H1 (cell line): Measurements from ENCODE around the gene EXOC2. TPM values are rescaled to one million over a fixed set of nuclear protein-coding genes. Genes with fewer than 3 reads are reported as not detected.

Experiments
- CTCF ChIA-PET: fragments of 300-600 bp; sonication (Branson Sonifier 250); formaldehyde crosslinking; loops from one replicate; lab custom pipeline; 2021; ENCODE audit not compliant: partially characterized antibody; lab: Charles Lee
- POLR2A ChIA-PET: fragments of 300-600 bp; sonication (Branson Sonifier 250); formaldehyde crosslinking; loops from one replicate; lab custom pipeline; 2021; ENCODE audit warnings: inconsistent platforms; ENCODE audit not compliant: partially characterized antibody; lab: Charles Lee
- DNase-seq, 2 experiments: peaks; one replicate each; pipeline versions ENCODE4 v3.0.0 to v3.0.0-alpha.2; 2010 to 2022; ENCODE audit warnings: low spot score in 2 of 2, low read depth in 1 of 2, mixed read lengths in 1 of 2
- FAIRE-seq: peaks from 2 replicates; lab custom pipeline; 2011; peaks lifted over from hg19 to GRCh38; lab: Jason Lieb, UNC
- H2AFZ ChIP-seq: 2 replicates; pipeline ENCODE4 v1.8.1; 2012; ENCODE audit warnings: low read length, inconsistent platforms
- H2AK5ac ChIP-seq: 2 replicates; pipeline ENCODE4 v1.6.1; 2013; ENCODE audit warnings: low read depth, low read length
- H2BK120ac ChIP-seq: replicated peaks from 2 replicates; pipeline ENCODE3; 2013; ENCODE audit warnings: low read depth, low read length, inconsistent platforms
- H2BK12ac ChIP-seq: 2 replicates; pipeline ENCODE4 v1.6.1; 2013; ENCODE audit warnings: low read depth, low read length
- H2BK15ac ChIP-seq: 2 replicates; pipeline ENCODE4 v1.6.1; 2013; ENCODE audit warnings: low read length
- H2BK20ac ChIP-seq: 2 replicates; pipeline ENCODE4 v1.6.1; 2013; ENCODE audit warnings: low read length
- H2BK5ac ChIP-seq: 2 replicates; pipeline ENCODE4 v1.6.1; 2013; ENCODE audit warnings: low read depth, low read length
- H3K14ac ChIP-seq: 2 replicates; pipeline ENCODE4 v1.6.1; 2013; ENCODE audit warnings: inconsistent platforms; ENCODE audit not compliant: insufficient read length
- H3K18ac ChIP-seq: 2 replicates; pipeline ENCODE4 v1.6.1; 2013; ENCODE audit warnings: low read length; ENCODE audit errors: extremely low read depth
- H3K23ac ChIP-seq: 2 replicates; pipeline ENCODE4 v1.6.1; 2013; ENCODE audit warnings: inconsistent platforms; ENCODE audit not compliant: insufficient read length
- H3K23me2 ChIP-seq: 2 replicates; pipeline ENCODE4 v1.6.1; 2013; ENCODE audit warnings: low read depth, low read length
- H3K27ac ChIP-seq: 2 replicates; pipeline ENCODE4 v1.6.1; 2011; ENCODE audit warnings: low read depth, low read length, inconsistent platforms
- H3K27me3 ChIP-seq, 4 experiments: replicated peaks in 1 of 4; 1 replicate in 1 of 4; 2 replicates in 3 of 4; pipeline versions ENCODE4 v1.6.1 to v1.8.1; 2011 to 2013; ENCODE audit warnings: low read length in 3 of 4, mild to moderate bottlenecking in 3 of 4, inconsistent platforms in 2 of 4, mixed read lengths in 2 of 4, moderate library complexity in 1 of 4; ENCODE audit not compliant: control insufficient read depth in 3 of 4, insufficient read depth in 3 of 4; ENCODE audit errors: extremely low read depth in 1 of 4
- H3K36me3 ChIP-seq, 4 experiments: 2 replicates each; pipeline versions ENCODE4 v1.6.1 to v1.8.1; 2011 to 2013; ENCODE audit warnings: mild to moderate bottlenecking in 4 of 4, low read length in 3 of 4, moderate library complexity in 2 of 4, control low read depth in 1 of 4, inconsistent platforms in 1 of 4; ENCODE audit not compliant: insufficient read depth in 4 of 4, control insufficient read depth in 2 of 4
- H3K4ac ChIP-seq: replicated peaks from 2 replicates; pipeline ENCODE3; 2013; ENCODE audit warnings: low read length, low read depth, mixed read lengths, inconsistent platforms; ENCODE audit not compliant: insufficient read length
- H3K4me1 ChIP-seq, 4 experiments: replicated peaks in 1 of 4; 1 replicate in 1 of 4; 2 replicates in 3 of 4; pipeline versions ENCODE4 v1.6.1 to v1.8.1; 2011 to 2013; ENCODE audit warnings: low read length in 3 of 4, inconsistent platforms in 2 of 4, mixed read lengths in 1 of 4; ENCODE audit not compliant: insufficient read depth in 4 of 4, control insufficient read depth in 3 of 4
- H3K4me2 ChIP-seq, 2 experiments: 2 replicates each; pipeline versions ENCODE4 v1.6.1 to v1.8.1; 2011 to 2013; ENCODE audit warnings: low read depth in 2 of 2, low read length in 2 of 2, control low read depth in 1 of 2, inconsistent platforms in 1 of 2, mild to moderate bottlenecking in 1 of 2; ENCODE audit not compliant: insufficient read depth in 1 of 2
- H3K4me3 ChIP-seq, 4 experiments: fragments of 200-600, 300-600 bp in 1 of 4; sonication (generic), shearing (Covaris generic), sonication (Bioruptor Twin) in 1 of 4; 2 replicates each; pipeline versions ENCODE4 v1.5.1 to v1.8.1; 2011 to 2016; ENCODE audit warnings: low read length in 4 of 4, low read depth in 3 of 4, control low read depth in 2 of 4, inconsistent platforms in 2 of 4, mild to moderate bottlenecking in 2 of 4, mixed read lengths in 1 of 4, moderate library complexity in 1 of 4; ENCODE audit not compliant: insufficient read depth in 2 of 4; ENCODE audit errors: extremely low read depth in 1 of 4
- H3K56ac ChIP-seq: replicated peaks from 2 replicates; pipeline ENCODE3; 2013; ENCODE audit warnings: low read depth, mild to moderate bottlenecking, mixed read lengths, low read length, inconsistent platforms; ENCODE audit not compliant: insufficient read length
- H3K79me1 ChIP-seq: 2 replicates; pipeline ENCODE4 v1.6.1; 2013; ENCODE audit warnings: low read depth, low read length, control low read depth
- H3K79me2 ChIP-seq, 2 experiments: 2 replicates each; pipeline versions ENCODE4 v1.6.1 to v1.8.1; 2012 to 2013; ENCODE audit warnings: low read length in 2 of 2, mild to moderate bottlenecking in 2 of 2, inconsistent platforms in 1 of 2; ENCODE audit not compliant: insufficient read depth in 2 of 2, control insufficient read depth in 1 of 2
- H3K9ac ChIP-seq, 4 experiments: replicated peaks in 1 of 4; 1 replicate in 1 of 4; 2 replicates in 3 of 4; pipeline versions ENCODE4 v1.6.1 to v1.8.1; 2011 to 2013; ENCODE audit warnings: low read depth in 3 of 4, low read length in 3 of 4, control low read depth in 2 of 4, mild to moderate bottlenecking in 2 of 4, moderate library complexity in 2 of 4, inconsistent platforms in 1 of 4; ENCODE audit errors: extremely low read depth in 1 of 4
- H3K9me3 ChIP-seq, 2 experiments: 2 replicates each; pipeline versions ENCODE4 v1.6.1 to v1.8.1; 2012 to 2013; ENCODE audit warnings: mild to moderate bottlenecking in 2 of 2, moderate library complexity in 2 of 2, control low read depth in 1 of 2, inconsistent platforms in 1 of 2, low read depth in 1 of 2, low read length in 1 of 2, mixed read lengths in 1 of 2; ENCODE audit not compliant: insufficient read depth in 2 of 2
- H4K20me1 ChIP-seq, 2 experiments: replicated peaks in 1 of 2; 2 replicates each; pipeline versions ENCODE3 to v1.8.1; 2011 to 2013; ENCODE audit warnings: inconsistent platforms in 2 of 2, low read length in 2 of 2, mild to moderate bottlenecking in 1 of 2; ENCODE audit not compliant: insufficient read depth in 2 of 2, control insufficient read depth in 1 of 2
- H4K5ac ChIP-seq: 2 replicates; pipeline ENCODE4 v1.6.1; 2013; ENCODE audit warnings: low read length, low read depth, mixed read lengths, inconsistent platforms; ENCODE audit not compliant: insufficient read length
- H4K8ac ChIP-seq: 2 replicates; pipeline ENCODE4 v1.8.0; 2013; ENCODE audit warnings: mild to moderate bottlenecking, moderate library complexity, low read length, inconsistent platforms; ENCODE audit not compliant: insufficient read depth; ENCODE audit errors: extremely low read depth
- H4K91ac ChIP-seq: replicated peaks from 2 replicates; pipeline ENCODE3; 2013; ENCODE audit warnings: low read length, mixed read lengths, inconsistent platforms; ENCODE audit not compliant: insufficient read length
- ATF2 ChIP-seq: IDR thresholded peaks from 2 replicates; pipeline ENCODE4 v1.6.1; 2012; ENCODE audit warnings: low read length, inconsistent platforms
- CHD1 ChIP-seq: IDR thresholded peaks from 2 replicates; pipeline ENCODE4 v1.6.1; 2012; ENCODE audit warnings: low read depth, low read length, improper control_type of control experiment
- EGR1 ChIP-seq: IDR thresholded peaks from 2 replicates; pipeline ENCODE4 v1.6.1; 2011; ENCODE audit warnings: low read depth, low read length, borderline replicate concordance
- FOSL1 ChIP-seq: IDR thresholded peaks from 2 replicates; pipeline ENCODE4 v1.6.1; 2011; ENCODE audit warnings: mild to moderate bottlenecking, low read depth, low read length, moderate library complexity; ENCODE audit not compliant: insufficient read depth
- JUN ChIP-seq: IDR thresholded peaks from 2 replicates; pipeline ENCODE4 v1.6.1; 2011; ENCODE audit warnings: low read depth, mild to moderate bottlenecking, improper control_type of control experiment, low read length
- MAX ChIP-seq: IDR thresholded peaks from 2 replicates; pipeline ENCODE4 v1.6.1; 2012; ENCODE audit warnings: inconsistent platforms
- RFX5 ChIP-seq: IDR thresholded peaks from 2 replicates; pipeline ENCODE4 v1.6.1; 2011; ENCODE audit warnings: low read depth, low read length, improper control_type of control experiment, borderline replicate concordance
- SIRT6 ChIP-seq: IDR thresholded peaks from one replicate; pipeline ENCODE4 v1.7.1; 2012; ENCODE audit warnings: low read length, inconsistent platforms
- SIX5 ChIP-seq: IDR thresholded peaks from 2 replicates; pipeline ENCODE4 v1.6.1; 2011; ENCODE audit warnings: mild to moderate bottlenecking, low read depth, low read length
- TAF1 ChIP-seq: IDR thresholded peaks from 2 replicates; pipeline ENCODE4 v1.6.1; 2011; ENCODE audit warnings: mild to moderate bottlenecking, low read depth, low read length
- WGBS, 2 experiments: shearing (Covaris generic) in 1 of 2; methylation state at CpG; one replicate each; pipeline versions ENCODE4 v1.1.6 to v1.1.7; 2013 to 2015; ENCODE audit warnings: low lambda C conversion rate in 2 of 2, mixed read lengths in 2 of 2, inconsistent platforms in 1 of 2, low coverage in 1 of 2, missing lambda C conversion rate in 1 of 2; ENCODE audit not compliant: insufficient replicate concordance in 2 of 2, insufficient coverage in 1 of 2, insufficient read length in 1 of 2; ENCODE audit errors: extremely low coverage in 1 of 2, missing lambda C conversion rate in 1 of 2; 5-methylcytosine and 5-hydroxymethylcytosine counted together
- polyA plus RNA-seq, 7 experiments: library from polyadenylated mRNA; depleted of rRNA in 3 of 7; stranded (reverse) in 5 of 7; unstranded in 2 of 7; fragments of >200 nt in 5 of 7; fragments of 200-250 nt in 2 of 7; gene quantifications; 1 replicate in 5 of 7; 2 replicates in 1 of 7; 4 replicates in 1 of 7; pipeline versions ENCODE4 v1.2.1 to v1.2.3, GENCODE V29; 2011 to 2013; ENCODE audit warnings: missing spikeins in 2 of 7, mixed read lengths in 2 of 7
- total RNA-seq: library from RNA; stranded (reverse); fragmentation: NEBNext Ultra II Directional; extraction: Animal tissue kit (Norgen Biotek cat#: 25700); gene quantifications from 2 replicates; pipeline ENCODE4 v1.2.1, GENCODE V29; 2021

Gene EXOC2
- total and polyA plus RNA-seq, 2 of the 8 experiments (the other 6 are each of a cell fraction or from before 2014, with no cell fraction given): 25.5 to 44.4 TPM

- Histone ChIP-seq H3K4ac (no peak overlapping the region), H3K56ac (peak overlapping the region; percentile 48), H2BK12ac (peak overlapping the region; percentile 77), H2BK15ac (no peak overlapping the region), H3K9me3 (no peaks in the 10 kb centered on the region), H4K91ac (peak overlapping the region; percentile 82), H3K4me2 (peak overlapping the region in 1 of 2 experiments; percentile 44; a peak in 1 of 4 replicates), H3K4me1 (peaks cover 7 to 38% (median 23%) of the 10 kb centered on the region in 4 experiments), H3K9ac (no peak overlapping the region), H3K79me2 (peaks cover 11 to 95% of the 10 kb centered on the region in 2 experiments), H4K8ac (no peak overlapping the region), H2BK5ac (peak overlapping the region; percentile 91; the same call in 1 of the 2 replicates), H2BK20ac (no peak overlapping the region), H3K27ac (peak overlapping the region; percentile 11; the same call in 1 of the 2 replicates), H2BK120ac (peak overlapping the region; percentile 31), H4K5ac (no peak overlapping the region), H3K14ac (no peak overlapping the region), H3K23me2 (no peaks in the 10 kb centered on the region; the same call in 1 of the 2 replicates), H3K23ac (no peak overlapping the region), H3K27me3 (no peaks in the 10 kb centered on the region), H3K18ac (no peak overlapping the region), H3K79me1 (peaks cover 14% of the 10 kb centered on the region; the same call in 1 of the 2 replicates), H3K4me3 (no peak overlapping the region), H2AFZ (no peak overlapping the region), H4K20me1 (peaks cover 0 to 3% of the 10 kb centered on the region in 2 experiments), H2AK5ac (peak overlapping the region; percentile 45; the same call in 1 of the 2 replicates), H3K36me3 (peaks cover 0 to 6% (median 0%) of the 10 kb centered on the region in 4 experiments; a peak in 1 of 8 replicates)
- 79% methylated on average over 6 of the region's 6 CpGs; no CpG with 5 or more reads in 1 of the 2 experiments for WGBS, 2 experiments
- DNase-seq (peak in 1 of 2 experiments; percentile 40), FAIRE-seq (no peak)
- CTCF ChIA-PET: interaction anchor here (0.6 to 2.6 kb wide), 8 partner anchors 12 to 130 kb away, joined by 3 to 10 read pairs (median 4); no protein-coding TSS in a partner anchor
- POLR2A ChIA-PET: interaction anchor here (1.2 to 1.3 kb wide), 3 partner anchors 8 to 24 kb away, joined by 3 to 8 read pairs (median 6); partner anchors contain the start of gene EXOC2
- no peak for TF ChIP-seq ATF2
- TF ChIP-seq SIX5: no peak
- no peak for TF ChIP-seq RFX5
- TF ChIP-seq FOSL1: no peak
- no peak for TF ChIP-seq MAX
- no peak for TF ChIP-seq SIRT6
- no peak for TF ChIP-seq EGR1
- TF ChIP-seq CHD1: no peak
- TF ChIP-seq JUN: no peak
- no peak for TF ChIP-seq TAF1
Measured at GRCh38 chr6:684831-685636, 7.9 kb downstream of the EXOC2 start.
